H9 (cell line): Measurements from ENCODE around the gene GPC6. TPM values are rescaled to one million over a fixed set of nuclear protein-coding genes. Genes with fewer than 3 reads are reported as not detected.

Experiments used
- DNase-seq: peaks from one replicate; pipeline ENCODE4 v3.0.0-alpha.2; 2017
- H2AFZ ChIP-seq: one replicate; pipeline ENCODE4 v1.6.1; 2013; ENCODE audit warnings: mild to moderate bottlenecking, low read length, control low read depth, moderate library complexity
- H2AK5ac ChIP-seq: 2 replicates; pipeline ENCODE4 v1.6.1; 2013; ENCODE audit warnings: low read length, control low read depth, mixed read lengths; ENCODE audit not compliant: insufficient read length
- H2BK120ac ChIP-seq: one replicate; pipeline ENCODE4 v1.6.1; 2013; ENCODE audit warnings: low read depth, mild to moderate bottlenecking, low read length, control low read depth, inconsistent platforms; ENCODE audit not compliant: poor library complexity, severe bottlenecking
- H2BK12ac ChIP-seq: 2 replicates; pipeline ENCODE4 v1.6.1; 2013; ENCODE audit warnings: low read length, control low read depth, mixed read lengths, low read depth; ENCODE audit not compliant: insufficient read length
- H2BK15ac ChIP-seq: 2 replicates; pipeline ENCODE4 v1.6.1; 2013; ENCODE audit warnings: low read depth, low read length, control low read depth
- H2BK20ac ChIP-seq: one replicate; pipeline ENCODE4 v1.6.1; 2013; ENCODE audit warnings: low read depth, mild to moderate bottlenecking, low read length, control low read depth, inconsistent platforms; ENCODE audit not compliant: poor library complexity, severe bottlenecking
- H2BK5ac ChIP-seq: 2 replicates; pipeline ENCODE4 v1.6.1; 2013; ENCODE audit warnings: low read length, control low read depth, mixed read lengths; ENCODE audit not compliant: insufficient read length
- H3K14ac ChIP-seq: 2 replicates; pipeline ENCODE4 v1.6.1; 2013; ENCODE audit warnings: low read length, control low read depth; ENCODE audit not compliant: insufficient read depth
- H3K18ac ChIP-seq: 2 replicates; pipeline ENCODE4 v1.6.1; 2013; ENCODE audit warnings: low read depth, mild to moderate bottlenecking, mixed read lengths, low read length, control low read depth; ENCODE audit not compliant: insufficient read length
- H3K23ac ChIP-seq: 2 replicates; pipeline ENCODE4 v1.6.1; 2013; ENCODE audit warnings: low read length, control low read depth, mixed read lengths, low read depth; ENCODE audit not compliant: insufficient read length
- H3K23me2 ChIP-seq: 2 replicates; pipeline ENCODE4 v1.6.1; 2013; ENCODE audit warnings: low read depth, mild to moderate bottlenecking, mixed read lengths, low read length, control low read depth; ENCODE audit not compliant: insufficient read length, poor library complexity, severe bottlenecking
- H3K27ac ChIP-seq: 2 replicates; pipeline ENCODE4 v1.5.1; 2013; ENCODE audit warnings: low read length, control low read depth, mixed read lengths, low read depth; ENCODE audit not compliant: insufficient read length
- H3K27me3 ChIP-seq: 2 replicates; pipeline ENCODE4 v1.6.1; 2013; ENCODE audit warnings: low read length, control low read depth, inconsistent platforms; ENCODE audit not compliant: insufficient read depth
- H3K4ac ChIP-seq: 2 replicates; pipeline ENCODE4 v1.6.1; 2013; ENCODE audit warnings: low read depth, mild to moderate bottlenecking, control low read depth, inconsistent platforms, low read length, moderate library complexity
- H3K4me1 ChIP-seq: 2 replicates; pipeline ENCODE4 v1.6.1; 2013; ENCODE audit warnings: low read length, control low read depth, inconsistent platforms; ENCODE audit not compliant: insufficient read depth
- H3K4me2 ChIP-seq: 2 replicates; pipeline ENCODE4 v1.6.1; 2013; ENCODE audit warnings: low read length, control low read depth, mixed read lengths; ENCODE audit not compliant: insufficient read length, insufficient read depth
- H3K56ac ChIP-seq: 2 replicates; pipeline ENCODE4 v1.6.1; 2013; ENCODE audit warnings: low read depth, mild to moderate bottlenecking, mixed read lengths, low read length, control low read depth; ENCODE audit not compliant: insufficient read length
- H3K79me1 ChIP-seq: 2 replicates; pipeline ENCODE4 v1.6.1; 2013; ENCODE audit warnings: low read depth, mild to moderate bottlenecking, moderate library complexity, low read length, control low read depth, inconsistent platforms; ENCODE audit not compliant: insufficient read depth, poor library complexity, severe bottlenecking
- H3K79me2 ChIP-seq: 2 replicates; pipeline ENCODE4 v1.6.1; 2013; ENCODE audit warnings: low read length, control low read depth, inconsistent platforms; ENCODE audit not compliant: insufficient read depth
- H3K9ac ChIP-seq: 2 replicates; pipeline ENCODE4 v1.6.1; 2013; ENCODE audit warnings: low read length, control low read depth, mixed read lengths; ENCODE audit not compliant: insufficient read length; ENCODE audit errors: extremely low read depth
- H3K9me3 ChIP-seq: one replicate; pipeline ENCODE4 v1.6.1; 2013; ENCODE audit warnings: low read depth, low read length, inconsistent platforms; ENCODE audit not compliant: control insufficient read depth
- H3T11ph ChIP-seq: one replicate; pipeline ENCODE4 v1.6.1; 2013; ENCODE audit warnings: mild to moderate bottlenecking, low read length, control low read depth, inconsistent platforms
- H4K20me1 ChIP-seq: one replicate; pipeline ENCODE4 v1.6.1; 2013; ENCODE audit not compliant: control insufficient read depth, insufficient read length, insufficient read depth
- H4K5ac ChIP-seq: 2 replicates; pipeline ENCODE4 v1.6.1; 2013; ENCODE audit warnings: low read depth, mild to moderate bottlenecking, mixed read lengths, low read length, control low read depth; ENCODE audit not compliant: insufficient read length
- H4K8ac ChIP-seq: replicated peaks from 2 replicates; pipeline ENCODE4 v1.6.1; 2013; ENCODE audit warnings: low read length, control low read depth, mixed read lengths, low read depth; ENCODE audit not compliant: insufficient read length
- H4K91ac ChIP-seq: 2 replicates; pipeline ENCODE4 v1.6.1; 2013; ENCODE audit warnings: low read depth, mild to moderate bottlenecking, moderate library complexity, mixed read lengths, low read length, control low read depth; ENCODE audit not compliant: insufficient read length
- H3K27ac Mint-ChIP-seq, 3 experiments: 2 replicates in 2 of 3; 3 replicates in 1 of 3; pipeline ENCODE4 v1.8.0; 2020 to 2021; ENCODE audit warnings: mixed read lengths in 3 of 3, mild to moderate bottlenecking in 1 of 3, moderate library complexity in 1 of 3
- H3K27me3 Mint-ChIP-seq: 2 replicates; pipeline ENCODE4 v1.8.0; 2021; ENCODE audit warnings: low read depth, mild to moderate bottlenecking, moderate library complexity, mixed read lengths
- H3K36me3 Mint-ChIP-seq, 3 experiments: 2 replicates in 2 of 3; 3 replicates in 1 of 3; pipeline ENCODE4 v1.8.0; 2020 to 2021; ENCODE audit warnings: low read depth in 3 of 3, mixed read lengths in 3 of 3; ENCODE audit not compliant: insufficient read depth in 1 of 3
- H3K4me1 Mint-ChIP-seq, 2 experiments: 2 replicates each; pipeline ENCODE4 v1.8.0; 2020; ENCODE audit warnings: mixed read lengths in 2 of 2
- H3K4me3 Mint-ChIP-seq, 2 experiments: 2 replicates in 1 of 2; 3 replicates in 1 of 2; pipeline ENCODE4 v1.8.0; 2020 to 2021; ENCODE audit warnings: mild to moderate bottlenecking in 2 of 2, mixed read lengths in 2 of 2, moderate library complexity in 1 of 2
- H3K9me3 Mint-ChIP-seq, 2 experiments: 2 replicates in 1 of 2; 3 replicates in 1 of 2; pipeline ENCODE4 v1.8.0; 2020; ENCODE audit warnings: mild to moderate bottlenecking in 2 of 2, mixed read lengths in 2 of 2, moderate library complexity in 1 of 2
- WGBS: extraction: QIAGEN DNeasy Blood & Tissue Kit; methylation state at CpG from one replicate; pipeline ENCODE4 v1.1.7; 2013; ENCODE audit warnings: missing lambda C conversion rate, low lambda C conversion rate, mixed read lengths; ENCODE audit not compliant: insufficient read length; ENCODE audit errors: extremely low coverage; 5-methylcytosine and 5-hydroxymethylcytosine counted together
- total RNA-seq: library from RNA; stranded (reverse); gene quantifications from 2 replicates; pipeline ENCODE4 v1.2.1, GENCODE V29; 2021
- TF ChIP-seq, protein P1 (sequence below): fragments of 200-600 bp; sonication (generic); conservative IDR thresholded peaks from 3 replicates; pipeline ENCODE4 v1.8.0; 2021; ENCODE audit warnings: antibody characterized with exemption, mild to moderate bottlenecking

Gene GPC6
- total RNA-seq, 1 experiment from 2014 or later, result 15.6 TPM

GRCh38 chr13:94121686-94122085 is 895.1 kb downstream of the GPC6 start:
- no peaks in the 10 kb centered on the region for H3K23me2 ChIP-seq
- H3K79me2 ChIP-seq, result no peaks in the 10 kb centered on the region
- H3K4me1 ChIP-seq, result no peaks in the 10 kb centered on the region
- Mint-ChIP-seq H3K27me3 (no peaks in the 10 kb centered on the region), H3K4me3 (no peak overlapping the region), H3K36me3 (no peaks in the 10 kb centered on the region), H3K4me1 (peaks cover 8 to 10% of the 10 kb centered on the region in 2 experiments), H3K9me3 (no peaks in the 10 kb centered on the region), H3K27ac (no peak overlapping the region)
- TF ChIP-seq, protein P1, sequence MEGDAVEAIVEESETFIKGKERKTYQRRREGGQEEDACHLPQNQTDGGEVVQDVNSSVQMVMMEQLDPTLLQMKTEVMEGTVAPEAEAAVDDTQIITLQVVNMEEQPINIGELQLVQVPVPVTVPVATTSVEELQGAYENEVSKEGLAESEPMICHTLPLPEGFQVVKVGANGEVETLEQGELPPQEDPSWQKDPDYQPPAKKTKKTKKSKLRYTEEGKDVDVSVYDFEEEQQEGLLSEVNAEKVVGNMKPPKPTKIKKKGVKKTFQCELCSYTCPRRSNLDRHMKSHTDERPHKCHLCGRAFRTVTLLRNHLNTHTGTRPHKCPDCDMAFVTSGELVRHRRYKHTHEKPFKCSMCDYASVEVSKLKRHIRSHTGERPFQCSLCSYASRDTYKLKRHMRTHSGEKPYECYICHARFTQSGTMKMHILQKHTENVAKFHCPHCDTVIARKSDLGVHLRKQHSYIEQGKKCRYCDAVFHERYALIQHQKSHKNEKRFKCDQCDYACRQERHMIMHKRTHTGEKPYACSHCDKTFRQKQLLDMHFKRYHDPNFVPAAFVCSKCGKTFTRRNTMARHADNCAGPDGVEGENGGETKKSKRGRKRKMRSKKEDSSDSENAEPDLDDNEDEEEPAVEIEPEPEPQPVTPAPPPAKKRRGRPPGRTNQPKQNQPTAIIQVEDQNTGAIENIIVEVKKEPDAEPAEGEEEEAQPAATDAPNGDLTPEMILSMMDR, result no peak
- no peak for DNase-seq
- no peaks in the 10 kb centered on the region for H4K20me1 ChIP-seq
- no peak overlapping the region for H4K8ac ChIP-seq
- H3K27me3 ChIP-seq, result no peaks in the 10 kb centered on the region
- H3K23ac ChIP-seq, result no peak overlapping the region
- H3K18ac ChIP-seq, result no peak overlapping the region
- H2BK5ac ChIP-seq, result no peak overlapping the region
- no peak overlapping the region for H2AFZ ChIP-seq
- no peak overlapping the region for H3K56ac ChIP-seq
- no peak overlapping the region for H3K14ac ChIP-seq
- no peak overlapping the region for H3K4ac ChIP-seq
- H4K5ac ChIP-seq, result no peak overlapping the region
- H2BK12ac ChIP-seq, result no peak overlapping the region
- no peak overlapping the region for H2BK120ac ChIP-seq
- no peak overlapping the region for H3K4me2 ChIP-seq
- no peaks in the 10 kb centered on the region for H3K9me3 ChIP-seq
- no peak overlapping the region for H3K9ac ChIP-seq
- no peak overlapping the region for H2BK15ac ChIP-seq
- WGBS, result no CpG with 5 or more reads among the region's 1 CpG
- no peak overlapping the region for H2AK5ac ChIP-seq
- H2BK20ac ChIP-seq, result no peak overlapping the region
- H3T11ph ChIP-seq, result no peak overlapping the region
- H3K79me1 ChIP-seq, result no peaks in the 10 kb centered on the region
- no peak overlapping the region for H3K27ac ChIP-seq
- no peak overlapping the region for H4K91ac ChIP-seq
